ENCODE data around the gene MORN3. TPM values are rescaled to one million over a fixed set of nuclear protein-coding genes. Genes with fewer than 3 reads are reported as not detected.

The MORN3 gene
- total and polyA plus RNA-seq, 11 donors = 0.07 to 0.27 (median 0.18) TPM; not detected in 4

GRCh38 chr12:121626853-121627640 is 42.4 kb downstream of the MORN3 start:
- Histone ChIP-seq H3K4me1 (peaks cover 0 to 59% (median 30%) of the 10 kb centered on the region in 12 donors), H3K36me3 (no peaks in the 10 kb centered on the region), H3K9me3 (no peaks in the 10 kb centered on the region), H3K4me3 (peak overlapping the region; percentile 38 to 89 (median 76)), H3K27ac (peak overlapping the region; percentile 5 to 98 (median 90)), H3K27me3 (no peaks in the 10 kb centered on the region)
- 1 to 3% (median 1%) methylated on average over 15 to 53 of the region's 53 CpGs for WGBS, 4 donors
- intact Hi-C loops (cut with DNase I) = loop anchor here in 8 of 10 donors (2.0 to 10.0 kb wide), 9 partner anchors 45 to 130 kb away; partner anchors contain the start of gene KDM2B (in 3 of the 8)
- TF ChIP-seq, protein P1, sequence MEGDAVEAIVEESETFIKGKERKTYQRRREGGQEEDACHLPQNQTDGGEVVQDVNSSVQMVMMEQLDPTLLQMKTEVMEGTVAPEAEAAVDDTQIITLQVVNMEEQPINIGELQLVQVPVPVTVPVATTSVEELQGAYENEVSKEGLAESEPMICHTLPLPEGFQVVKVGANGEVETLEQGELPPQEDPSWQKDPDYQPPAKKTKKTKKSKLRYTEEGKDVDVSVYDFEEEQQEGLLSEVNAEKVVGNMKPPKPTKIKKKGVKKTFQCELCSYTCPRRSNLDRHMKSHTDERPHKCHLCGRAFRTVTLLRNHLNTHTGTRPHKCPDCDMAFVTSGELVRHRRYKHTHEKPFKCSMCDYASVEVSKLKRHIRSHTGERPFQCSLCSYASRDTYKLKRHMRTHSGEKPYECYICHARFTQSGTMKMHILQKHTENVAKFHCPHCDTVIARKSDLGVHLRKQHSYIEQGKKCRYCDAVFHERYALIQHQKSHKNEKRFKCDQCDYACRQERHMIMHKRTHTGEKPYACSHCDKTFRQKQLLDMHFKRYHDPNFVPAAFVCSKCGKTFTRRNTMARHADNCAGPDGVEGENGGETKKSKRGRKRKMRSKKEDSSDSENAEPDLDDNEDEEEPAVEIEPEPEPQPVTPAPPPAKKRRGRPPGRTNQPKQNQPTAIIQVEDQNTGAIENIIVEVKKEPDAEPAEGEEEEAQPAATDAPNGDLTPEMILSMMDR (IDR thresholded peaks at IDR 0.05) = peak in 2 of 12 donors; percentile 1 to 29
- no peak for TF ChIP-seq POLR2A (IDR thresholded peaks at IDR 0.05)
- peak; percentile 7 to 53 (median 46) for ATAC-seq
- peak; percentile 49 to 83 (median 57) for DNase-seq

- peak within 1 kb of the TSS; percentile 66 to 98 (median 90) for H3K27ac ChIP-seq
- DNase-seq (peak; percentile 96 to 99 (median 97)), ATAC-seq (peak; percentile 91 to 97 (median 94))
- no peaks in the 10 kb centered on the region for H3K27me3 ChIP-seq
- 1 to 2% (median 1%) methylated on average over 11 to 92 of the region's 92 CpGs for WGBS, 4 donors
- H3K4me1 ChIP-seq = peaks cover 0 to 53% (median 30%) of the 10 kb centered on the region in 12 donors
- TF ChIP-seq POLR2A (IDR thresholded peaks at IDR 0.05) = peak in 1 of 2 donors; percentile 72
- TF ChIP-seq, protein P1 (IDR thresholded peaks at IDR 0.05) = peak in 3 of 12 donors; percentile 26 to 37 (median 37)
- peak within 1 kb of the TSS; percentile 38 to 89 (median 76) for H3K4me3 ChIP-seq
- no peaks in the 10 kb centered on the region for H3K36me3 ChIP-seq
- H3K9me3 ChIP-seq = no peaks in the 10 kb centered on the region
- intact Hi-C loops (cut with DNase I) = loop anchor here in 8 of 10 donors (2.0 to 10.0 kb wide), 9 partner anchors 44 to 129 kb away; partner anchors contain the start of gene KDM2B (in 3 of the 8)
Measured at GRCh38 chr12:121626087-121626852, 43.2 kb downstream of the MORN3 start, which contains the start of gene ORAI1. Gene ORAI1, plus strand, starts transcription at chr12:121626530.

GRCh38 chr12:121620333-121620891 is 49.0 kb downstream of the MORN3 start:
- peak in 2 of 4 donors; percentile 22 to 39 for ATAC-seq
- WGBS, 4 donors = 78 to 84% (median 81%) methylated on average over 8 of the region's 8 CpGs

More at GRCh38 chr12:121620333-121620891, 49.0 kb downstream of the MORN3 start:
- Histone ChIP-seq H3K4me3 (no peak overlapping the region), H3K27ac (peak overlapping the region in 1 of 12 donors; percentile 27), H3K36me3 (no peaks in the 10 kb centered on the region), H3K27me3 (no peaks in the 10 kb centered on the region), H3K9me3 (no peaks in the 10 kb centered on the region), H3K4me1 (peaks cover 0 to 20% (median 5%) of the 10 kb centered on the region in 12 donors)
- TF ChIP-seq, protein P1 (IDR thresholded peaks at IDR 0.05) = no peak
- no peak for TF ChIP-seq POLR2A (IDR thresholded peaks at IDR 0.05)
- DNase-seq = no peak
- intact Hi-C loops (cut with DNase I) = loop anchor here in 8 of 10 donors (5.0 to 10.0 kb wide), 6 partner anchors 53 to 118 kb away; no protein-coding TSS in a partner anchor

All from heart left ventricle (tissue), 16 donors.